Left ventricle myocardium inferior (tissue), 1 donor: ENCODE results near the gene WDFY1. TPM values are rescaled to one million over a fixed set of nuclear protein-coding genes. Genes with fewer than 3 reads are reported as not detected.

ENCODE experiments used
- DNase-seq: peaks from one replicate; pipeline ENCODE4 v3.0.0-alpha.2; 2020
- H3K27ac ChIP-seq: fragments of 200-600 bp; replicated peaks from 2 replicates; pipeline ENCODE4 v1.8.0; 2021
- H3K27me3 ChIP-seq: fragments of 200-600 bp; 2 replicates; pipeline ENCODE4 v1.8.0; 2021; ENCODE audit warnings: low read depth
- H3K36me3 ChIP-seq: fragments of 200-600 bp; 2 replicates; pipeline ENCODE4 v1.8.0; 2021
- H3K4me1 ChIP-seq: fragments of 200-600 bp; 2 replicates; pipeline ENCODE4 v1.8.0; 2021
- H3K4me3 ChIP-seq: fragments of 200-600 bp; 2 replicates; pipeline ENCODE4 v1.8.0; 2021; ENCODE audit warnings: mild to moderate bottlenecking, moderate library complexity
- H3K9me3 ChIP-seq: fragments of 200-600 bp; replicated peaks from 2 replicates; pipeline ENCODE4 v1.8.0; 2021
- intact Hi-C: fragments of 100-400 bp; cut with micrococcal nuclease; formaldehyde crosslinking; loops from one replicate; pipeline ENCODE4 v1.11.0; 2022
- total RNA-seq: library from RNA; stranded (reverse); fragmentation: NEBNext Ultra II Directional; extraction: Animal tissue kit (Norgen Biotek cat#: 25700); gene quantifications from one replicate; pipeline ENCODE4 v1.2.1, GENCODE V29; 2021
- TF ChIP-seq, protein P1 (sequence below): fragments of 200-600 bp; IDR thresholded peaks from 2 replicates; pipeline ENCODE4 v1.8.0; 2021; ENCODE audit warnings: antibody characterized with exemption, mild to moderate bottlenecking, borderline replicate concordance
- donor health status: DM: no; HTN: yes; CAD: no; lungs with severe emphysema.

WDFY1 gene
- total RNA-seq, 1 donor from 2014 or later: 12.6 TPM

DNA sequence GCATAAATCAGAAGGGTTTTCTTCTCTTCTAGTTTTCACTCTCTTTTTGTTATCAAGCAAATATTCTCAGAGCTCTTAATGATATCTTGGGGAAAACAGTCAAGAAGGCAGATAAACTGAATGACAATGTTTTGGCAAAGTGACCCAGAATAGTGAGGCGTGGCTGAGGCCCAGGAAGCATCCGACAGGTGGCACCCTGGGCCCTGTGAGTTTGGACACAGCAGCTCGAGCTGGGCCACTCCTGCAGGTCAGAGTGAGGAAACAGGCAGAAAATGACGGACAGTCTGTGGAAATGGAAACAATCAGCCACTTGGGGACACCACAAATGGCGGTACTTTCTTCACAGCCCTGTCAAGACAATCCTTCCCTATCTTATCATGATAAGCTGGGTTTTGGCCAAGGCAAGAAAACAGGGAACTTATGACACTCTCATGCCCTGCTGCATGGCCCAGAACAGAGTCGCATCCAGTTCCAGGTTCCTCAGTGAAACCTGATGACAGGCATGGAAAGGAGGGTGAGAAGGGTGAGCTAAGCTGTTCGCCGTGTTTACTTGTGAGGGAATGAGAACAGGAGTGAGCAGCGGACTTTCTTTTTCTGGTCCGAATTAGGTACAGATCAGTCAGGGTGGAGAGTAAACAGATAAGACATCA, 44.2 kb upstream of the WDFY1 start:
- intact Hi-C loops: no loop called here
- TF ChIP-seq, protein P1, sequence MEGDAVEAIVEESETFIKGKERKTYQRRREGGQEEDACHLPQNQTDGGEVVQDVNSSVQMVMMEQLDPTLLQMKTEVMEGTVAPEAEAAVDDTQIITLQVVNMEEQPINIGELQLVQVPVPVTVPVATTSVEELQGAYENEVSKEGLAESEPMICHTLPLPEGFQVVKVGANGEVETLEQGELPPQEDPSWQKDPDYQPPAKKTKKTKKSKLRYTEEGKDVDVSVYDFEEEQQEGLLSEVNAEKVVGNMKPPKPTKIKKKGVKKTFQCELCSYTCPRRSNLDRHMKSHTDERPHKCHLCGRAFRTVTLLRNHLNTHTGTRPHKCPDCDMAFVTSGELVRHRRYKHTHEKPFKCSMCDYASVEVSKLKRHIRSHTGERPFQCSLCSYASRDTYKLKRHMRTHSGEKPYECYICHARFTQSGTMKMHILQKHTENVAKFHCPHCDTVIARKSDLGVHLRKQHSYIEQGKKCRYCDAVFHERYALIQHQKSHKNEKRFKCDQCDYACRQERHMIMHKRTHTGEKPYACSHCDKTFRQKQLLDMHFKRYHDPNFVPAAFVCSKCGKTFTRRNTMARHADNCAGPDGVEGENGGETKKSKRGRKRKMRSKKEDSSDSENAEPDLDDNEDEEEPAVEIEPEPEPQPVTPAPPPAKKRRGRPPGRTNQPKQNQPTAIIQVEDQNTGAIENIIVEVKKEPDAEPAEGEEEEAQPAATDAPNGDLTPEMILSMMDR: no peak
- no peak overlapping the region for H3K4me3 ChIP-seq

DNA sequence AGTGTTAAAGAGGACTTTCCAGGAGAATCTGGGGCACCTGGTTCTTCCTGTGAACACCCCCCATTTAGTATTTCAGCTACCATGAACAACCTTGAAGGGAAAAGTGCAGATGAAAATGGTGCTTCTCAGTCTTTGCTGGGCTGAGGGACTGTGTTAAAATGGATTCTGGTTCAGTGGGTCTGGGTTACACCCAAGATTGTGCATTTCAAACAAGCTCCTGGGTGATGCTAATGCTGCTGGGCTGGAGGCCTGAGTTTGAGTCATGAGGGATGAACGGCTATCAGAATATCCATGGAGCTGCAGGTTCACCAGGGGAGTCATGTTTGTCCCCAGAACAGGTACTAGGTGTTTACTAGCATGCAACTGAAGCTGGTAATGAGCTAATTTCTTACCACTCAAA, 36.1 kb upstream of the WDFY1 start:
- Histone ChIP-seq H3K4me3 (no peak overlapping the region), H3K36me3 (peaks cover 9% of the 10 kb centered on the region), H3K27me3 (no peaks in the 10 kb centered on the region), H3K27ac (no peak overlapping the region), H3K9me3 (no peaks in the 10 kb centered on the region), H3K4me1 (no peaks in the 10 kb centered on the region)
- TF ChIP-seq, protein P1: no peak
- DNase-seq: no peak
- intact Hi-C loops: no loop called here

More for the DNA sequence above, 44.2 kb upstream of the WDFY1 start:
- Histone ChIP-seq H3K36me3 (peaks cover 5% of the 10 kb centered on the region), H3K4me1 (no peaks in the 10 kb centered on the region), H3K27ac (no peak overlapping the region), H3K9me3 (no peaks in the 10 kb centered on the region), H3K27me3 (peaks cover 5% of the 10 kb centered on the region)
- no peak for DNase-seq

DNA sequence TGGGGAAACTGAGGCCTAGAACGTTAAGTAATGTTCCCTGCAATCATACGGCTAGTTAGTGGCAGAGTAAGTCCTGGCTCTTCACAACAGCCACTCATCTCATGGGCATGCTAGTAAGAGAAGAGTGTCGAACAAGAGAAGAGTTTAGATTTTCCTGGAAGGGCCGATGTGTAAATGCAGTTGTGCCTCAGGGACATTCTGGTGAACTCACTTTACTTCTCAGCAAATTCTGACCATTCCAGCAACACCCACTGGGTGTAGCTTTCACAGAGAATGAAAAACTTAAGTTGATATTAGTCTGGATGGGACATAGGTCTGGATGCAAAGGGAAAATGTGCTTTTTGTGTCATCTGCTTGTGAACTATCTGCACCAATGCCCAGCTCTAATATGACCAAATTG, 35.7 kb upstream of the WDFY1 start:
- Histone ChIP-seq H3K27ac (no peak overlapping the region), H3K36me3 (peaks cover 9% of the 10 kb centered on the region), H3K4me1 (no peaks in the 10 kb centered on the region), H3K4me3 (no peak overlapping the region), H3K9me3 (no peaks in the 10 kb centered on the region), H3K27me3 (no peaks in the 10 kb centered on the region)
- DNase-seq: no peak
- TF ChIP-seq, protein P1: no peak
- intact Hi-C loops: no loop called here

DNA sequence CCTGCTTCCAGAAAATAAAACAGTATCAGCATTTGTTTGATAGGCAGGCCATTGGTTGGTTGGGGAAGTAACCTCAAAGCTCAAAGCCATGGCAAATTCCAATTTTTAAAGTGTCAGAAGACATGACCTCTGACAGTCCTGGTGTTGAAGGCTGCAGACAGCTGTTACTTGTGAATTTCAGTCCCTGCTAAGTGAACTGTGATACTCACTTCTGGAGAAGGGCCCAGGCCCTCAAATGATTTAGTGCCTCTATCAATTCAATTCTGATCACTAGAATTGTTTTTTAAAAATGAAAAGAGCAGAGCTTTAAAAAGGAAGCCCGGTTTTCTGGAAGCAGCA, 35.2 kb upstream of the WDFY1 start:
- no peak overlapping the region for H3K4me3 ChIP-seq

DNA sequence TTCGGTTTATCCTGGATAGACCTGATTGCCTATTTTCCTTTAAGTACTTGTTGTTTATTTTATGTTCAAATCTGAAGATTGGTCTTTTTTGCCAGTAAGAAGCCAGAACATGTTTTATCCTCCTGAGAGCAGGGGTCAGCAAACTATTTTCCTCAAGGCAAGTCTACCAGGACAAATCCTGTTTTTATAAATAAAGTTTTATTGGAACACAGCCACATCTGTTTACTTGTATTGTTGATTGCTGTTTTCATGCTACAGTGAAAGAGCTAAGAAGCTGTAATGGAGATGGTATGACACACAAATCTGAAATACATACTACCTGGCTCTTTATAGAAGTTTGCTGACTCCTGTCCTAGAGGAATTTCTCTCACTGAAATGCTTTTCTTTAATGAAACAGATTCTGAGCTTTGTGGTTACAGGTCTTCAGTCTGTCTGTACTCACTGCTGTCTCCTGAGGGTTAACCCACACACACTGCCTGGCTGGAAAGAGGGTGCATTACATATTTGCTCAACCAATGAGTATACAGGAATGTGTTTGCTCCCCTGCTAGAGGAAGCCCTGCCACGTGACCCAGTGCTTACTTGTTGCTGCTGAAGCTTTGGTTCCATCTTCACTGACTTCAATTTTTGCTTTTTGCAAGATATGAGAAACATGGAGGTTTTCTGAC, 34.7 kb upstream of the WDFY1 start:
- H3K27ac ChIP-seq: no peak overlapping the region
- intact Hi-C loops: no loop called here
- TF ChIP-seq, protein P1: no peak
- H3K36me3 ChIP-seq: peaks cover 9% of the 10 kb centered on the region
- no peaks in the 10 kb centered on the region for H3K4me1 ChIP-seq
- H3K4me3 ChIP-seq: no peak overlapping the region
- H3K9me3 ChIP-seq: no peaks in the 10 kb centered on the region
- no peaks in the 10 kb centered on the region for H3K27me3 ChIP-seq
- DNase-seq: no peak

More for the DNA sequence above, 35.2 kb upstream of the WDFY1 start:
- DNase-seq: no peak
- TF ChIP-seq, protein P1: no peak
- no peak overlapping the region for H3K27ac ChIP-seq
- no peaks in the 10 kb centered on the region for H3K4me1 ChIP-seq
- H3K9me3 ChIP-seq: no peaks in the 10 kb centered on the region
- intact Hi-C loops: no loop called here
- no peaks in the 10 kb centered on the region for H3K27me3 ChIP-seq
- H3K36me3 ChIP-seq: peaks cover 9% of the 10 kb centered on the region
